H1 (cell line): ENCODE measurements around the gene COL6A2. TPM values are rescaled to one million over a fixed set of nuclear protein-coding genes. Genes with fewer than 3 reads are reported as not detected.

Source experiments
- POU5F1 ChIP-seq: IDR thresholded peaks from 2 replicates; pipeline ENCODE4 v1.6.1; 2011; ENCODE audit warnings: low read depth, mild to moderate bottlenecking, low read length, moderate library complexity
- SUZ12 ChIP-seq: fragments of 200-600 bp; sonication (generic); IDR thresholded peaks from 2 replicates; pipeline ENCODE4 v1.6.1; 2012; ENCODE audit warnings: mild to moderate bottlenecking, inconsistent platforms, low read length, moderate library complexity, mixed read lengths
- ZNF274 ChIP-seq: IDR thresholded peaks from 2 replicates; pipeline ENCODE4 v1.7.0; 2012; ENCODE audit warnings: low read length, borderline replicate concordance; ENCODE audit errors: extremely low read depth
- polyA plus RNA-seq, 7 experiments: library from polyadenylated mRNA; depleted of rRNA in 3 of 7; stranded (reverse) in 5 of 7; unstranded in 2 of 7; fragments of >200 nt in 5 of 7; fragments of 200-250 nt in 2 of 7; gene quantifications; 1 replicate in 5 of 7; 2 replicates in 1 of 7; 4 replicates in 1 of 7; pipeline versions ENCODE4 v1.2.1 to v1.2.3, GENCODE V29; 2011 to 2013; ENCODE audit warnings: missing spikeins in 2 of 7, mixed read lengths in 2 of 7
- total RNA-seq: library from RNA; stranded (reverse); fragmentation: NEBNext Ultra II Directional; extraction: Animal tissue kit (Norgen Biotek cat#: 25700); gene quantifications from 2 replicates; pipeline ENCODE4 v1.2.1, GENCODE V29; 2021

Gene COL6A2
- total and polyA plus RNA-seq, 2 of the 8 experiments (the other 6 are each of a cell fraction or from before 2014, with no cell fraction given): 60.1 to 62.7 TPM

DNA sequence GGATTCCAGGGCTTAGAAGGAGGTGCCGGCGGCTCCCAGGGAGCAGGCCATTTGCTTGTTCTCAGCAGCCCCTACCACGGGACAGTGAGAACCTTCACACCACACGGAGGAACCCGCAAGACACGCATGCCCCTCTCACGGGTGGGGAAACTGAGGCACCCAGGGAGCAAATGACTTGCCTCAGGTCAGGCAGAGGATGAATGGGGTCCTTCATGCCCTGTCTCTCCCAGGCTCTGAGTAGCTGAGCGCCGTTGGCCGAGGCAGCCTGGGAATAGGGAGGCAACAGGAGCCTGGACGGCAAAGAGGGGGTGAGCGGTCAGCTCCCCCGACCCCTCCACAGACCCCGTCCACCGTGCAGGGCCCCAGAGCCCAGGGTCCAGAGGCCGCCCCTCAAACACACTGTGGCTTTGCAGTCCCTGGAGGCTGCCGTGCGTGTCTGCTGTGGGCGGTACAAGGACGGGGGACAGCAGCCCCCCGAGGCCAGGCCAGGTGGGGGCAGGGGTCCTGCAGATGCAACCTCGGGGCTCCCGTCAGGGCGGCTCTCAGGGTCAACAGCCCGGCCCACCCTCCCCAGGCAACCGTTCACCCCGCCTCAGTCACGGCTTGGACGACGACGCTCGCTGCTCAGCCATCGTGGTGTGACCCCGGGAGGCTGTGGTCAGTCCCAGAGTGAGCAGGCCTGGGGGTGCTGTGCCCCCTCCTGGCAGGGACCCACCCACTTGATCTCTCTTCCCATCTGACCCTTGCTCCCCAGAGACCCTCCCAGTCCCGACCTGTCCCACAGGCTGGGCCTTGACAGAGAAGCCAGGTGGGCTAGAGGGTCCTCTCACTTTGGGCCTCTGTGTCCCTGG, 15.8 kb upstream of the COL6A2 start (continued):
- TF ChIP-seq POU5F1 (no peak), SUZ12 (no peak), ZNF274 (no peak)
- TF ChIP-seq, all 59 proteins: peak for 0
